Gastrocnemius medialis (tissue), 4 donors: ENCODE measurements around the gene KCNQ2. TPM values are rescaled to one million over a fixed set of nuclear protein-coding genes. Genes with fewer than 3 reads are reported as not detected.
A peak's percentile ranks its signal among the peaks of the same experiment; 100 is the strongest.

ENCODE experiments used
- ATAC-seq, 2 donors: fragments of 150-250 bp; one replicate each; pipeline ENCODE4 v1.9.1; 2016
- DNase-seq, 2 donors: peaks; one replicate each; pipeline ENCODE4 v3.0.0-alpha.2; 2019
- H3K27ac ChIP-seq, 4 donors: fragments of 200-600 bp; sonication (generic); 1 replicate in 1 of 4; 2 replicates in 3 of 4; pipeline ENCODE4 v1.5.1; 2016 to 2018; ENCODE audit warnings: mild to moderate bottlenecking in 2 of 4, moderate library complexity in 1 of 4
- H3K27me3 ChIP-seq, 3 donors: fragments of 200-600 bp; sonication (generic) in 2 of 3; 1 replicate in 1 of 3; 2 replicates in 2 of 3; pipeline versions ENCODE4 v1.5.1 to v1.6.0; 2016 to 2019; ENCODE audit warnings: mild to moderate bottlenecking in 1 of 3, moderate library complexity in 1 of 3
- H3K36me3 ChIP-seq, 2 donors: fragments of 200-600 bp; sonication (generic) in 1 of 2; one replicate each; pipeline ENCODE4 v1.5.1; 2017 to 2018
- H3K4me1 ChIP-seq, 2 donors: fragments of 200-600 bp; sonication (generic) in 1 of 2; one replicate each; pipeline ENCODE4 v1.5.1; 2016 to 2017; ENCODE audit warnings: mild to moderate bottlenecking in 2 of 2
- H3K4me3 ChIP-seq, 4 donors: fragments of 200-600 bp; sonication (generic) in 3 of 4; 1 replicate in 1 of 4; 2 replicates in 3 of 4; pipeline ENCODE4 v1.5.1; 2016 to 2019; ENCODE audit warnings: mild to moderate bottlenecking in 2 of 4
- H3K9me3 ChIP-seq, 3 donors: fragments of 200-600 bp; sonication (generic) in 2 of 3; 1 replicate in 1 of 3; 2 replicates in 2 of 3; pipeline ENCODE4 v1.5.1; 2016 to 2019
- CTCF ChIP-seq, 5 experiments: fragments of 450-650 bp in 3 of 5; fragments of 200-600 bp in 2 of 5; sonication (generic) in 2 of 5; IDR thresholded peaks in 4 of 5; conservative IDR thresholded peaks in 1 of 5; 1 replicate in 4 of 5; 2 replicates in 1 of 5; pipeline ENCODE4 v1.5.1; 2016 to 2019; ENCODE audit warnings: antibody characterized with exemption in 5 of 5, mild to moderate bottlenecking in 3 of 5, moderate library complexity in 3 of 5
- POLR2A ChIP-seq, 2 donors: fragments of 450-650 bp; IDR thresholded peaks; one replicate each; pipeline ENCODE4 v1.6.1; 2017; ENCODE audit warnings: antibody characterized with exemption in 2 of 2, mild to moderate bottlenecking in 2 of 2, moderate library complexity in 2 of 2
- in situ Hi-C, 4 donors: fragments of 200-750 bp; cut with MboI; loops; one replicate each; pipeline versions ENCODE4 v1.15.0 to v1.8.0; 2017; ENCODE audit warnings: low sequenced_read_pairs in 4 of 4
- intact Hi-C: fragments of 100-400 bp; cut with DNase I; formaldehyde crosslinking; loops from one replicate; pipeline ENCODE4 v1.15.1; 2023; ENCODE audit warnings: low total_unique reads
- total RNA-seq, 4 donors: library from RNA; depleted of rRNA; stranded (reverse); fragments of >200 nt; gene quantifications; one replicate each; pipeline versions ENCODE4 v1.1.0 to v1.2.3, GENCODE V29; 2016

Gene KCNQ2
- total RNA-seq, 4 donors from 2014 or later = not detected

GRCh38 chr20:63491078-63491477, 18.6 kb upstream of the KCNQ2 start:
- Histone ChIP-seq H3K9me3 (no peaks in the 10 kb centered on the region), H3K36me3 (peaks cover 0 to 71% of the 10 kb centered on the region in 2 donors), H3K27ac (no peak overlapping the region), H3K4me3 (no peak overlapping the region), H3K4me1 (peaks cover 8 to 25% of the 10 kb centered on the region in 2 donors), H3K27me3 (no peaks in the 10 kb centered on the region)
- intact Hi-C loops (no loop called here), in situ Hi-C loops (no loop called here)
- DNase-seq (peak in 1 of 2 donors; percentile 19), ATAC-seq (no peak)
- TF ChIP-seq POLR2A (IDR thresholded peaks at IDR 0.05) (no peak), CTCF (IDR thresholded peaks at IDR 0.05 in 4 of 5, conservative IDR thresholded peaks at IDR 0.05 in 1 of 5) (no peak)

DNA sequence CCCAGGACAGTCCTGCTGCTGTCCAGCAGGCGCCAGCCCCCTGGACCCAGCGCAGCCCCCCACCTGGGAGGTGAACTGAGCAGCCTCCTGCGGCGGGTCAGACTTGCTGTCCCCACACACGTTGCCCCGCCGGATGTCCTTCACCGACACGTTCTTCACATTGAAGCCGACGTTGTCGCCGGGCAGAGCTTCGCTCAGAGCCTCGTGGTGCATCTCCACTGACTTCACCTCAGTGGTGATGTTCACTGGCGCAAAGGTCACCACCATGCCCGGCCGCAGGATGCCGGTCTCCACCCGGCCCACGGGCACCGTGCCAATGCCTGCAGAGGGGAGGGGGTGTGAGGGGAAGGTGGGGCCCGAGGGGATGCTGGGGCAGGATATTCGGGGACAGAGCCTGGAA, 18.0 kb upstream of the KCNQ2 start:
- intact Hi-C loops = no loop called here
- ATAC-seq (no peak), DNase-seq (no peak)
- Histone ChIP-seq H3K4me1 (peaks cover under 1 to 18% of the 10 kb centered on the region in 2 donors), H3K4me3 (no peak overlapping the region), H3K9me3 (no peaks in the 10 kb centered on the region), H3K27me3 (no peaks in the 10 kb centered on the region), H3K36me3 (peaks cover 0 to 66% of the 10 kb centered on the region in 2 donors), H3K27ac (no peak overlapping the region)
- TF ChIP-seq CTCF (IDR thresholded peaks at IDR 0.05 in 4 of 5, conservative IDR thresholded peaks at IDR 0.05 in 1 of 5) = no peak
- no peak for TF ChIP-seq POLR2A (IDR thresholded peaks at IDR 0.05)
- in situ Hi-C loops = no loop called here

DNA sequence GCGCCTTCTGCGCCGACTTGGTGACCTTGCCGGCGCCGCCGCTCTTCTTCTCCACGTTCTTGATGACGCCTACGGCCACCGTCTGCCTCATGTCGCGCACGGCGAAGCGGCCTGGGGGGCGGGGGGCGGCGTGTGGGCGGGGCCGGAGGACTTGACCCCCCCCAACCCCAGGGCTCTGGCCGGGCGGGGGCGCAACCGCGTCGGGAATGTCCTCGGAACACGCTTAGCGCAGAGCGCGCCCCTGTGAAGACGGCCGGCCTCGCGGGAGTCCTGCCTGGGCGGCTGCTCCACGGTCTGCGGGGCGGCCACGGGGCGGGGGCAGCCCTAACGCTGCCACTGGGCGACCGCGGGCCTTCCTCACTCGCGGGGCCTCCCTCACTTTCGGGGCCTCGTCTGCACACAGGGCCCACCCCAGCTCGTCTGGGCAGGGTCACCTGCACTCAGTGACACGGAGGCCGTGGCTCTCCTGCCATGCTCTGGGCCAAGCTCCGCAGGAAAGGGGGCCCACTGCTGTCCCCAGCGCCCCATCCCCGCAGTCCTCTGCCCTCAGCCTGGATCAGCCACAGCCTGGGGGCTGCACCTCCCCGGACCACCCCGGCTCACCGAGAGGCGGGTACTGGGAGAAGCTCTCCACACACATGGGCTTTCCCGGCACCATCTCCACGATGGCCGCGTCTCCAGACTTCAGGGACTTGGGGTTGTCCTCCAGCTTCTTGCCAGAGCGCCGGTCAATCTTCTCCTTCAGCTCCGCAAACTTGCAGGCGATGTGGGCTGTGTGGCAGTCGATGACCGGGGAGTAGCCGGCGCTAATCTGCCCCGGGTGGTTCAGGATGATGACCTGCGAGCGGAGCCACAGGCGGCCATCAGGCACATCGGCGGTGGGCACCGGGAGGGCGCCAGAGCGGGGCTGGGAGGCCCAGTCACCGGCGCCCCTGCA, 16.1 kb upstream of the KCNQ2 start:
- Histone ChIP-seq H3K4me1 (peaks cover 0 to 5% of the 10 kb centered on the region in 2 donors), H3K27ac (peak overlapping the region in 2 of 4 donors; percentile 15 to 61), H3K27me3 (no peaks in the 10 kb centered on the region), H3K36me3 (peaks cover 0 to 48% of the 10 kb centered on the region in 2 donors), H3K4me3 (no peak overlapping the region), H3K9me3 (no peaks in the 10 kb centered on the region)
- DNase-seq (no peak), ATAC-seq (no peak)
- intact Hi-C loops = no loop called here
- in situ Hi-C loops = no loop called here
- TF ChIP-seq POLR2A (IDR thresholded peaks at IDR 0.05) (no peak), CTCF (IDR thresholded peaks at IDR 0.05 in 4 of 5, conservative IDR thresholded peaks at IDR 0.05 in 1 of 5) (no peak)

DNA sequence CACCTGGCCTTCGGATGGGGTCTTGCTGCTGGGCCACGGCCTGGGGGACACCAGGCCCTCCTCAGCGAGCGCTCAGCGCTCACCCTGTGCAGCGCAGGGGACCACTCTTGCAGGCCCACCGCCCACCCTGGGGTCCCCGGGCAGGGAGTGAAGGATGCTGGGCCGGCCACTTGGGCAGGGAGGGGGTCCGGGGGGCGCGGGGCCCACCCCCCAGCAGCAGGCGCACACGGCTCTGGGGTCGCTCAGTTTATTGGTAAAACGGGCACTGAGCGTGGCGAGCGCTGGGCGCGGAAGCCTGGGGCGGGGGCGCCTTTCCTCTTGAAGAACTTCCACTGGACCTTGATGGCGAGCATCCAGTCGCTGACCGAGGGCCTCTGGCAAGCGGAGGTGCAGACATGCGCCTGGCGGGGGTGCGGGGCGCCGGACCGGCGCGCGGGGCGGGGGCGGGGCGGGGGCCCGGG, 15.4 kb upstream of the KCNQ2 start:
- DNase-seq (no peak), ATAC-seq (no peak)
- H3K9me3 ChIP-seq = no peaks in the 10 kb centered on the region
- TF ChIP-seq CTCF (IDR thresholded peaks at IDR 0.05 in 4 of 5, conservative IDR thresholded peaks at IDR 0.05 in 1 of 5) = no peak
- no peak for TF ChIP-seq POLR2A (IDR thresholded peaks at IDR 0.05)
- peaks cover 0 to 5% of the 10 kb centered on the region in 2 donors for H3K4me1 ChIP-seq
- H3K27ac ChIP-seq = peak overlapping the region in 1 of 4 donors; percentile 43
- H3K4me3 ChIP-seq = no peak overlapping the region
- H3K27me3 ChIP-seq = no peaks in the 10 kb centered on the region
- peaks cover 0 to 40% of the 10 kb centered on the region in 2 donors for H3K36me3 ChIP-seq
- intact Hi-C loops (no loop called here), in situ Hi-C loops (no loop called here)
